Loucy (cell line): ENCODE measurements around the gene DDB1.

Experiments used
- CTCF ChIP-seq: fragments of 200-600 bp; sonication (generic); conservative IDR thresholded peaks from 2 replicates; pipeline ENCODE4 v1.5.1; 2014; ENCODE audit warnings: mild to moderate bottlenecking, antibody characterized with exemption, low read length
- EZH2phosphoT487 ChIP-seq: fragments of 200-600 bp; IDR thresholded peaks from 2 replicates; pipeline ENCODE4 v1.6.1; 2018; ENCODE audit warnings: antibody characterized with exemption, mild to moderate bottlenecking, moderate library complexity, borderline replicate concordance

GRCh38 chr11:61298663-61299244 lies 34.2 kb downstream of the DDB1 start:
- TF ChIP-seq CTCF (no peak), EZH2phosphoT487 (no peak)
